Measurements from ENCODE around the gene PLEKHA6. TPM values are rescaled to one million over a fixed set of nuclear protein-coding genes. Genes with fewer than 3 reads are reported as not detected.

The PLEKHA6 gene
- total RNA-seq, 4 donors from 2014 or later, result 8.7 to 17.8 (median 11.4) TPM

DNA sequence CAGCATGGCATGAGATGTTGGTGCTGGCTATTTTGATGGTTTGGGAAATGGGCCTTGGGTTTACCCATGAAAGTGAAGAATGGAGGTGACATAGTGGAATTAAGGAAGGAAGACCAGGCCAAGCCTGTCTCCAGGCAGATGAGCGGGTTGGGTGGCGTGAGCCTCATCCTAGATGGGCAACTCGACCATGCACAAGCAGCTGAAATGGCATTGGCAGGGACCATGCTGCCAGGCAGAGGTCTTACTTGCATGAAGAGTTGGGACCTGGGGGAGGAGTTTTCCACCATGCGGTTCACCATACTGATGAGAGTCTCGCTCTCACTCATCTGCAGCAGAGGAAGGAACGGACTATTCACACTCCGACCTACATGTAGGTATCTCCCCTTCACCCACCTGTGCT is 108.4 kb downstream of the PLEKHA6 start:
- no peak for ATAC-seq
- Histone ChIP-seq H3K4me1 (peaks cover 0 to 16% (median 0%) of the 10 kb centered on the region in 3 donors), H3K27ac (no peak overlapping the region), H3K36me3 (no peaks in the 10 kb centered on the region), H3K27me3 (peaks cover 4% of the 10 kb centered on the region), H3K4me3 (no peak overlapping the region), H3K9me3 (no peaks in the 10 kb centered on the region)
- WGBS, 2 donors (ENCODE audit: low coverage in 1 of 2), result 88% methylated on average over 3 of the region's 7 CpGs; no CpG with 5 or more reads in 1 of the 2 donors
- no peak for TF ChIP-seq CTCF (IDR thresholded peaks at IDR 0.05)
- no peak for TF ChIP-seq POLR2A (IDR thresholded peaks at IDR 0.05)
- TF ChIP-seq POLR2AphosphoS5 (IDR thresholded peaks at IDR 0.05), result no peak
- no peak for TF ChIP-seq EP300 (IDR thresholded peaks at IDR 0.05)

DNA sequence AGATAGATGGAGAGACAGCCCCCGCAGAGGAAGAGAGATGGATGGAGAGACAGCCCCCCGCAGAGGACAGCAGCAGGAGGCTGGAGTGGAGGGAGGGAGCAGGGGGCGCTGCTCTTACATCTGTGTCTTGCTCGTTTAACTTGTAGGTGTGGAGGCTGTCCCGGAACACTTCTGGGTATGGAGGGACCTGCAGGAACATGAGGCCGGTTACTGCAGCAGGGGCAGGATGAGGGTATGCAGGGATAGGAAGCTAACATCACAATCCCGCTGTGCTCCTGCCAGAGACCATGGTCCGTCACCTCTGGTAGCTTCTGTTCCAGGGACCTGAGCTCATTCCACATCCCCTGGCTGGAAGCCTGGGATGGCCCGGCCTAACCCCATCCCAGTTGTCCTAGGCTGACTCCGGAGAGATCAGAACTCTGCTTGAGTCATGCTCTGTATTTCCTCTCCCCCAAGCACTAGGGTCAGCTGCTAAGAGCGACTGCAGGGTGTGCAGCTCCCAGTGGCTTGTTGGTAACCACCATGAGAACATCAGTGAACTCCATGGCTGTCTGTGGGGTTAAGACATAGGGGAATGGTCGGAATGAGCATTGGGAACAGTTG is 109.2 kb downstream of the PLEKHA6 start:
- WGBS, 2 donors (ENCODE audit: low coverage in 1 of 2), result 65 to 81% methylated on average over 6 to 7 of the region's 12 CpGs
- Histone ChIP-seq H3K36me3 (no peaks in the 10 kb centered on the region), H3K4me1 (peaks cover 0 to 11% (median 0%) of the 10 kb centered on the region in 3 donors), H3K4me3 (no peak overlapping the region), H3K9me3 (no peaks in the 10 kb centered on the region), H3K27me3 (peaks cover 4% of the 10 kb centered on the region), H3K27ac (no peak overlapping the region)
- TF ChIP-seq POLR2A (IDR thresholded peaks at IDR 0.05) (no peak), POLR2AphosphoS5 (IDR thresholded peaks at IDR 0.05) (no peak), EP300 (IDR thresholded peaks at IDR 0.05) (no peak), CTCF (IDR thresholded peaks at IDR 0.05) (no peak)
- no peak for ATAC-seq

GRCh38 chr1:204249736-204250427 is 109.8 kb downstream of the PLEKHA6 start:
- Histone ChIP-seq H3K27me3 (peaks cover 4% of the 10 kb centered on the region), H3K4me1 (peaks cover 0 to 4% (median 0%) of the 10 kb centered on the region in 3 donors), H3K9me3 (no peaks in the 10 kb centered on the region), H3K4me3 (no peak overlapping the region), H3K27ac (no peak overlapping the region), H3K36me3 (no peaks in the 10 kb centered on the region)
- 88 to 90% methylated on average over 3 to 7 of the region's 7 CpGs for WGBS, 2 donors (ENCODE audit: low coverage in 1 of 2)
- no peak for ATAC-seq
- TF ChIP-seq POLR2A (IDR thresholded peaks at IDR 0.05) (no peak), EP300 (IDR thresholded peaks at IDR 0.05) (no peak), POLR2AphosphoS5 (IDR thresholded peaks at IDR 0.05) (no peak), CTCF (IDR thresholded peaks at IDR 0.05) (no peak)

GRCh38 chr1:204248954-204249353 is 110.8 kb downstream of the PLEKHA6 start:
- H3K36me3 ChIP-seq, result no peaks in the 10 kb centered on the region
- no peak overlapping the region for H3K27ac ChIP-seq
- peaks cover 2% of the 10 kb centered on the region for H3K27me3 ChIP-seq
- TF ChIP-seq CTCF (IDR thresholded peaks at IDR 0.05) (no peak), EP300 (IDR thresholded peaks at IDR 0.05) (no peak), POLR2AphosphoS5 (IDR thresholded peaks at IDR 0.05) (no peak), POLR2A (IDR thresholded peaks at IDR 0.05) (no peak)
- no peak overlapping the region for H3K4me3 ChIP-seq
- no peaks in the 10 kb centered on the region for H3K4me1 ChIP-seq
- WGBS, 2 donors (ENCODE audit: low coverage in 1 of 2), result no CpG with 5 or more reads among the region's 3 CpGs
- no peaks in the 10 kb centered on the region for H3K9me3 ChIP-seq
- ATAC-seq, result no peak

GRCh38 chr1:204246876-204247275 is 112.9 kb downstream of the PLEKHA6 start:
- no peak for TF ChIP-seq CTCF (IDR thresholded peaks at IDR 0.05)
- TF ChIP-seq POLR2A (IDR thresholded peaks at IDR 0.05), result no peak
- no peak for TF ChIP-seq EP300 (IDR thresholded peaks at IDR 0.05)
- no peak for TF ChIP-seq POLR2AphosphoS5 (IDR thresholded peaks at IDR 0.05)
- Histone ChIP-seq H3K9me3 (no peaks in the 10 kb centered on the region), H3K27ac (no peak overlapping the region), H3K4me3 (no peak overlapping the region), H3K27me3 (no peaks in the 10 kb centered on the region), H3K4me1 (no peaks in the 10 kb centered on the region), H3K36me3 (peaks cover 0 to 12% of the 10 kb centered on the region in 2 donors)
- WGBS, 2 donors (ENCODE audit: low coverage in 1 of 2), result 88 to 93% methylated on average over 1 to 4 of the region's 4 CpGs
- no peak for ATAC-seq
